ENCODE results near the gene COQ10A. TPM values are rescaled to one million over a fixed set of nuclear protein-coding genes. Genes with fewer than 3 reads are reported as not detected.

COQ10A gene
- total and polyA plus RNA-seq, 3 donors from 2014 or later = 10.6 to 26.9 (median 24.2) TPM

DNA sequence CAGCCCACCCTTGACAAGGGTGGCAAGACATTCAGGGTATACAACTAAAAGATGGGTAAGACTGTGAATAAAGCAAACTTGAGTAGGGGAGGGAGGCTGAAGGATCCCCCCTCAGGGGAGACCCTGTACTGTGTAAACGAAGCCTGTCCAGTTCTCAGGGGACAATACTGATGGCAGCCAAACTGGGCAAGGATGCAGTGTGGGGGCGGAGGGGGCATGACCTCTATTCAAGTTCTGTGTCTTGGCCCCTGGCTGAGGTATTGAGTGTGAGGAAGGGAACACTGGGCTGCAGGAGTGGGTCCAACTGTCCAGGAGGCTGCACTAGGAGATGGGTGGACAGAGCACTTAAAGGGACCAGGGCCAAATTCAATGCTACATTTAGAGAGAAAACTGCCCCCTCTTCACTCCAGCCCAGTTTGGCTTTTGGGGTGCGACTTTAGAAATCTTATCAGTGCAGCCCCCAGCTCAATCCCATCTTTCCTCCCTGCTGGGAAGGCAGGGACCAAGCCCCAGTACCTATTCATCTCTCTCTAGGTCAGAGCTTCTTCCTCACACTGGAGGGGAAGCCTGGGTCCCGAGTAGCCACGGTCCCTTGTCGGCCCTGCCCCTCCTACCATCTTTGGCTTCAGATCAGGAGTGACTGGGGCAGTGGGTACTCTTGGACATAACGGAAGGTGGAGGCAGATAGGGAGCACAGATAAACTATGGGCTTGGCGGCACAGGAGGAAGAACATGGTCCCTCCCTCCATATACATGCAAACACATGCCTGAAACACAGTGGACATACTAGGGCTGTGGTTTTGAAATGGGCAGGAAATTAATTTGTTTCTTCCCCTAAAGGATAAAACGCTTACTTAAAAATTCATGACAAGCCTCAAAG is 25.1 kb upstream of the COQ10A start:
- H3K9me3 ChIP-seq = no peaks in the 10 kb centered on the region
- no peak overlapping the region for H3K27ac ChIP-seq
- H3K36me3 ChIP-seq (ENCODE audit: low read depth, missing control alignments) = no peaks in the 10 kb centered on the region
- no peaks in the 10 kb centered on the region for H3K27me3 ChIP-seq
- peaks cover 15% of the 10 kb centered on the region for H3K4me1 ChIP-seq
- WGBS, 2 donors = 68 to 73% methylated on average over 9 of the region's 9 CpGs
- TF ChIP-seq, protein P1, sequence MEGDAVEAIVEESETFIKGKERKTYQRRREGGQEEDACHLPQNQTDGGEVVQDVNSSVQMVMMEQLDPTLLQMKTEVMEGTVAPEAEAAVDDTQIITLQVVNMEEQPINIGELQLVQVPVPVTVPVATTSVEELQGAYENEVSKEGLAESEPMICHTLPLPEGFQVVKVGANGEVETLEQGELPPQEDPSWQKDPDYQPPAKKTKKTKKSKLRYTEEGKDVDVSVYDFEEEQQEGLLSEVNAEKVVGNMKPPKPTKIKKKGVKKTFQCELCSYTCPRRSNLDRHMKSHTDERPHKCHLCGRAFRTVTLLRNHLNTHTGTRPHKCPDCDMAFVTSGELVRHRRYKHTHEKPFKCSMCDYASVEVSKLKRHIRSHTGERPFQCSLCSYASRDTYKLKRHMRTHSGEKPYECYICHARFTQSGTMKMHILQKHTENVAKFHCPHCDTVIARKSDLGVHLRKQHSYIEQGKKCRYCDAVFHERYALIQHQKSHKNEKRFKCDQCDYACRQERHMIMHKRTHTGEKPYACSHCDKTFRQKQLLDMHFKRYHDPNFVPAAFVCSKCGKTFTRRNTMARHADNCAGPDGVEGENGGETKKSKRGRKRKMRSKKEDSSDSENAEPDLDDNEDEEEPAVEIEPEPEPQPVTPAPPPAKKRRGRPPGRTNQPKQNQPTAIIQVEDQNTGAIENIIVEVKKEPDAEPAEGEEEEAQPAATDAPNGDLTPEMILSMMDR (IDR thresholded peaks at IDR 0.05) = no peak
- TF ChIP-seq POLR2A (IDR thresholded peaks at IDR 0.05) = no peak
- intact Hi-C loops (cut with DNase I; ENCODE audit: low total_unique reads) = no loop called here
- DNase-seq = no peak
- no peak overlapping the region for H3K4me3 ChIP-seq

DNA sequence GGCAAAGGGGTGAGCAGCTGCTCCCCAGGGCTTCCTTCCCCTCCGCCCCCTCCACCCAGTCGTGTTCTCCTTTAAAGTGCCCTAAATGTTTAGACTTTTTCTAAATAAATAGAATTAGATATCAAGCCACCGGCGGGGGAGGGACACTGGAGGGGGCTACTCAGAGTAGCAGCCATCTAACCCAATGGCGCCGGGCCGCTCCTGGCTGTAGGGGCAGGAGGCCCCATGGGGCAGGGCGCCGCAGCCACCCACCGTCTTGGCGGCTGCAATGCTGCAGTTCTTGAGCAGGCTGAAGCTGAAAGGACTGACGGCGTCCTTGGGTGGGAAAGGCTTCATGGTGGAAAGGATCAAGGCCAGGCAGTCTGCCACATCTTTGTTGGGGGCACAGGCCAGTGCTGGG is 23.8 kb upstream of the COQ10A start:
- no peak overlapping the region for H3K4me3 ChIP-seq
- intact Hi-C loops (cut with DNase I; ENCODE audit: low total_unique reads) = no loop called here
- no peaks in the 10 kb centered on the region for H3K27me3 ChIP-seq
- TF ChIP-seq POLR2A (IDR thresholded peaks at IDR 0.05) = no peak
- TF ChIP-seq, protein P1 (IDR thresholded peaks at IDR 0.05) = no peak
- H3K27ac ChIP-seq = no peak overlapping the region
- no peaks in the 10 kb centered on the region for H3K9me3 ChIP-seq
- no peaks in the 10 kb centered on the region for H3K36me3 ChIP-seq (ENCODE audit: low read depth, missing control alignments)
- WGBS, 2 donors = 69 to 84% methylated on average over 13 of the region's 13 CpGs
- DNase-seq = no peak
- peaks cover 15% of the 10 kb centered on the region for H3K4me1 ChIP-seq

DNA sequence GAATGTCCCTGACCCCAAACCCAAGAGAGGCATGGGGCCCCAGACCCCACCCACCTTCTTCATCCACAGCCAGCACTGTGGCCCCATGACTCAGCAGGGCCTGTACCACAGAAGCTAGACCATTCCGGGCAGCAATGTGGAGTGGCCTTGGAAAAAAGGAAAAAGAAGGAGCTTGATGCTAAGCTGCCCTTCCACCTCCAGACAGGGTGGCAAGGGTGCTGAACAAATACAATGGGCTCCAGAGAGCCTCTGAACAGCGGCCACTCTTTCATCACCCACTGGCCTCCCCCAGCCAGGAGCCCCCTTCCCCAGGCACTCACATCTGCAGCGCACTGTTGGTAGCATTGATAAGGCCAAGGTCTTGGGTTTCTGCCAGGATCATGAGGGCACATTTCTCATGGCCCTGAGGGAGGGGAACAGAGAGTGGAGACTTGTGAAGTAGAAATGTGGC is 23.0 kb upstream of the COQ10A start:
- no peaks in the 10 kb centered on the region for H3K9me3 ChIP-seq
- intact Hi-C loops (cut with DNase I; ENCODE audit: low total_unique reads) = no loop called here
- TF ChIP-seq POLR2A (IDR thresholded peaks at IDR 0.05) = no peak
- TF ChIP-seq, protein P1 (IDR thresholded peaks at IDR 0.05) = no peak
- peak; percentile 50 for DNase-seq
- peak overlapping the region in 1 of 2 donors; percentile 16 for H3K27ac ChIP-seq
- H3K27me3 ChIP-seq = no peaks in the 10 kb centered on the region
- no peak overlapping the region for H3K4me3 ChIP-seq
- peaks cover 15% of the 10 kb centered on the region for H3K4me1 ChIP-seq
- WGBS, 2 donors = 25 to 48% methylated on average over 3 of the region's 3 CpGs
- no peaks in the 10 kb centered on the region for H3K36me3 ChIP-seq (ENCODE audit: low read depth, missing control alignments)

DNA sequence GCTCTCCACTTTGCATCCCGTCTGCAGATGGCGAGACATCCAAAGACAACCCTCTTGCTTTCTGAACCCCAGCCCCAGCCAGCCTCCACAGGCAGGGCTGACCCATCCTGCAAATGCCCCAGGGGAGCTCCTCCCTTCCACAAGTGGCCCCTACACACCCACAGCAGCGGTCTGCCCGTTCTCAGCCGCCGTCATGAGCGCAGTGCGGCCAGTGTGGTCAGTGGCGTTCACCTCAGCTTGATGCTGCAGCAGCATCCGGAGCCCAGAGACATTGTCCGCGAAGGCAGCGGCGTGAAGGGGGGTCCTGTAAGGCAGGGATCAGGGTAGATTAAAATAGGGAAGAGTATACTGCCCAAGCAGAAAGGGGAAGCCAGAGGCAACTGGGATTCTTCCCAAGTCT is 22.2 kb upstream of the COQ10A start:
- no peak for DNase-seq

More for the DNA sequence above, 22.2 kb upstream of the COQ10A start:
- H3K27ac ChIP-seq = no peak overlapping the region
- WGBS, 2 donors = 90 to 96% methylated on average over 11 to 14 of the region's 14 CpGs
- intact Hi-C loops (cut with DNase I; ENCODE audit: low total_unique reads) = no loop called here
- no peaks in the 10 kb centered on the region for H3K9me3 ChIP-seq
- no peak overlapping the region for H3K4me3 ChIP-seq
- H3K36me3 ChIP-seq (ENCODE audit: low read depth, missing control alignments) = no peaks in the 10 kb centered on the region
- H3K4me1 ChIP-seq = peaks cover 15% of the 10 kb centered on the region
- H3K27me3 ChIP-seq = no peaks in the 10 kb centered on the region
- TF ChIP-seq POLR2A (IDR thresholded peaks at IDR 0.05) = no peak
- TF ChIP-seq, protein P1 (IDR thresholded peaks at IDR 0.05) = no peak

Measured in testis (tissue), 3 donors.